OCI-LY7 (cell line): ENCODE data around the gene MUSK.

Experiments used
- EZH2phosphoT487 ChIP-seq: fragments of 200-600 bp; sonication (generic); IDR thresholded peaks from 2 replicates; pipeline ENCODE4 v1.6.1; 2018; ENCODE audit warnings: low read depth, borderline replicate concordance, mild to moderate bottlenecking, mixed run types, antibody characterized with exemption, low read length, moderate library complexity, mixed read lengths
- TF ChIP-seq, protein P1 (sequence below): fragments of 200-600 bp; sonication (generic); conservative IDR thresholded peaks from 2 replicates; pipeline ENCODE4 v1.5.1; 2014; ENCODE audit warnings: mild to moderate bottlenecking, antibody characterized with exemption, low read length, moderate library complexity, mixed read lengths

DNA sequence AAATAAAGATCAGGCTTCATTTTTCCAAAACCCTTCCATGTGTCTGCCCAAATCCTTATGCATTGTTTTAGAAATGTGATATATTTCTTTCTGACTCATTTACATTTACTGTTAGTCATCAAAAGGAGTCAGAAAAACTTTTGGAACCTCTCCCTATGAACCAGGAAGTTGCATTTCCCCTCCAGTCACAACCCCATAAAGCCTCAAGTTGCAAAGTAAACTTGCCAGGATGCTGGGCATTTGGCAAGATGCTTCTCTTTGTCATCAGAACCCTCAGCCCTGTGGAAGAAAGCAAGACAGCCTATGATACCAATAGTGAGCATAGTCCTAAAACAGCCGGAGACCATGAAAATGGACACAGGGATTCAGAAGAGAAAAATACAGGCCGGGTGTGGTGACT, 84.2 kb downstream of the MUSK start:
- TF ChIP-seq, protein P1, sequence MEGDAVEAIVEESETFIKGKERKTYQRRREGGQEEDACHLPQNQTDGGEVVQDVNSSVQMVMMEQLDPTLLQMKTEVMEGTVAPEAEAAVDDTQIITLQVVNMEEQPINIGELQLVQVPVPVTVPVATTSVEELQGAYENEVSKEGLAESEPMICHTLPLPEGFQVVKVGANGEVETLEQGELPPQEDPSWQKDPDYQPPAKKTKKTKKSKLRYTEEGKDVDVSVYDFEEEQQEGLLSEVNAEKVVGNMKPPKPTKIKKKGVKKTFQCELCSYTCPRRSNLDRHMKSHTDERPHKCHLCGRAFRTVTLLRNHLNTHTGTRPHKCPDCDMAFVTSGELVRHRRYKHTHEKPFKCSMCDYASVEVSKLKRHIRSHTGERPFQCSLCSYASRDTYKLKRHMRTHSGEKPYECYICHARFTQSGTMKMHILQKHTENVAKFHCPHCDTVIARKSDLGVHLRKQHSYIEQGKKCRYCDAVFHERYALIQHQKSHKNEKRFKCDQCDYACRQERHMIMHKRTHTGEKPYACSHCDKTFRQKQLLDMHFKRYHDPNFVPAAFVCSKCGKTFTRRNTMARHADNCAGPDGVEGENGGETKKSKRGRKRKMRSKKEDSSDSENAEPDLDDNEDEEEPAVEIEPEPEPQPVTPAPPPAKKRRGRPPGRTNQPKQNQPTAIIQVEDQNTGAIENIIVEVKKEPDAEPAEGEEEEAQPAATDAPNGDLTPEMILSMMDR, result no peak
- TF ChIP-seq EZH2phosphoT487, result no peak
